Measurements from ENCODE around the gene ROR2.

DNA sequence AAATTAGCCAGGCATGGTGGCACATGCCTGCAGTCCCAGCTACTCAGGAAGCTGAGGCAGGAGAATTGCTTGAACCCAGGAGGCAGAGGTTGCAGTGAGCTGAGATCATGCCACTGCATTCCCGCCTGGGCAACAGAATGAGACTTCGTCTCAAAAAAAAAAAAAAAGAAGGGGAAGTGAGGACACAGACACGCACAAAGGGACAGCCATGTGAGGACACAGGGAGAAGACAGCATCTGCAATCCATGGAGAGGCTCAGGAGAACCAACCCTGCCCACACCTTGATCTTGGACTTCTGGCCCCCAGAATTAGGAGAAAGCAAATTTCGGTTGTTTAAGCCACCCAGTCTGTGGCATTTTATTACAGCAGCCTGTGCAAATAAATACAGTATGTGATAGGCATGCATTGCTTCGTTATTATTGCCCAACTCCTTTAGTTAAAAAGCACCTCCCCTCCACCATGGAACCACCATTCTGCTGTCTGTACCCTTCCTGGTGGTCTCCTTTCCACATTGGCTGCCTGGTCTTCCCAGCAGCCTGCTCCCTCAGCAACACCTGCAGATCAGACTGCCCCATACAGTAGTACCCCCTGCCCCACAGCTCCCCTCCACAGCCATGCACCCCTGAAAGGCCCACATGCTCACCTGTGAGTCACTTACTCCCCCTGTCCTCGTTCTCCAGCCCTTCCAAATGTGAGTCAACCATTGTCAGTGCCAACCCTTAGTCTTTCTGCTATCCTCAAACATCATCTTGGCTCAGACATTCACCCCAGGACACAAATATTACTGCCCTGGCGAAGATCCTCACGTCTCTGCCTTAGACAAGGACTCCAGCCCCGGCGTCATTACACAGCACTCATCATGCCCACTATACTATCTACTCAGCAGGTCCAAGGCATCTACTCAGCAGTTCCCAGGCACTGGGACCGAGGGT lies 128.8 kb downstream of the ROR2 start:
- TF ChIP-seq, protein P1, sequence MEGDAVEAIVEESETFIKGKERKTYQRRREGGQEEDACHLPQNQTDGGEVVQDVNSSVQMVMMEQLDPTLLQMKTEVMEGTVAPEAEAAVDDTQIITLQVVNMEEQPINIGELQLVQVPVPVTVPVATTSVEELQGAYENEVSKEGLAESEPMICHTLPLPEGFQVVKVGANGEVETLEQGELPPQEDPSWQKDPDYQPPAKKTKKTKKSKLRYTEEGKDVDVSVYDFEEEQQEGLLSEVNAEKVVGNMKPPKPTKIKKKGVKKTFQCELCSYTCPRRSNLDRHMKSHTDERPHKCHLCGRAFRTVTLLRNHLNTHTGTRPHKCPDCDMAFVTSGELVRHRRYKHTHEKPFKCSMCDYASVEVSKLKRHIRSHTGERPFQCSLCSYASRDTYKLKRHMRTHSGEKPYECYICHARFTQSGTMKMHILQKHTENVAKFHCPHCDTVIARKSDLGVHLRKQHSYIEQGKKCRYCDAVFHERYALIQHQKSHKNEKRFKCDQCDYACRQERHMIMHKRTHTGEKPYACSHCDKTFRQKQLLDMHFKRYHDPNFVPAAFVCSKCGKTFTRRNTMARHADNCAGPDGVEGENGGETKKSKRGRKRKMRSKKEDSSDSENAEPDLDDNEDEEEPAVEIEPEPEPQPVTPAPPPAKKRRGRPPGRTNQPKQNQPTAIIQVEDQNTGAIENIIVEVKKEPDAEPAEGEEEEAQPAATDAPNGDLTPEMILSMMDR (IDR thresholded peaks at IDR 0.05; ENCODE audit: insufficient read depth, low read length, poor library complexity, severe bottlenecking), result no peak
- TF ChIP-seq EZH2phosphoT487 (conservative IDR thresholded peaks at IDR 0.05; ENCODE audit: low read length), result no peak
